ENCODE results near the gene CDC14A.

CDC14A gene

GRCh38 chr1:100499194-100499811 is 147.0 kb downstream of the CDC14A start:
- DNase-seq: no peak

GRCh38 chr1:100502052-100502792 is 149.9 kb downstream of the CDC14A start:
- DNase-seq: no peak

GRCh38 chr1:100506217-100506616 is 153.9 kb downstream of the CDC14A start:
- no peak for DNase-seq

GRCh38 chr1:100510451-100510850 is 158.1 kb downstream of the CDC14A start:
- DNase-seq: no peak

- no peak for DNase-seq
Observed at GRCh38 chr1:100511058-100511457, 158.8 kb downstream of the CDC14A start.

- DNase-seq: no peak
Observed at GRCh38 chr1:100511773-100512172, 159.5 kb downstream of the CDC14A start.

DNA sequence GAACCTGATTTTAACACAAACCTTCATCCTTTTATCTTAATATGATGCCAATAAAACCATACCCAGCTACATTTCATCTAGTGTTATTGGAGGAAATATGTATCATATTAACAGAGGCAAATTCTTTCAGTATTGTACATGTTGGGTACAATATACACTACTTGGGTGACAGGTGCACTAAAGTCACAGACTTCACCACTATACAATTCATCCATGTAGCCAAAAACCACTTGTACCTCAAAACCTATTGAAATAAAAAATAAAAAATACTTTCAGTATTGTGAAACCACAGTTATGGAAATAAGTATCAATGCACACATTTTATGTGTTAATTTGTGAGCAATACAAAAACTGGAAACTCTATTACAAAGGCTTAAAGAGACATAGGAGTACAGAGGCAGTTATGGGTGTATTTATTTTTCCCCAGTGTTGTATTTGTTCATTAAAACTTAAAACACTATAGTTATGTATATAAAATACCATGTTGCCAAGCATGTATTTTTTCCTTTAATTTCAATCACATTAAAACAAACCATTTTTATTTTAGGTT is 160.6 kb downstream of the CDC14A start:
- DNase-seq: no peak

DNA sequence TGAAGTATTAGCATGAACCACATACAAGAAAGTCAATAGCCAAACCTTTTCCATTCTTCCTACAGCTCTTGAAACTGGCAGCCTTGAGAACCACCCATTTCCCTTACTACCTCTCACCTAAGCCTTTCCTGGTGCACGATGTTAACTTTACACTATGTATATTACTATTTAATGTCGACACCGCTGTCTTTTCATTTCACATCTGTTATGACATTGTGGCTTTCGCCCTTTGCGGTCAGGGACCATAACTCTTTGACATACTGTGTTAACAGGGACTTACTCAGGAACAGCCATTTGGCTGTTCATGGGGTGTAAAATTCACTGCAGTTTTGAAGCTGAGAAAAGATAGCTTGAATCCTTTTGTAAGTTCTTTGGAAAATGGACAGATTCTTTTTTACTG is 164.6 kb downstream of the CDC14A start:
- DNase-seq: no peak

DNA sequence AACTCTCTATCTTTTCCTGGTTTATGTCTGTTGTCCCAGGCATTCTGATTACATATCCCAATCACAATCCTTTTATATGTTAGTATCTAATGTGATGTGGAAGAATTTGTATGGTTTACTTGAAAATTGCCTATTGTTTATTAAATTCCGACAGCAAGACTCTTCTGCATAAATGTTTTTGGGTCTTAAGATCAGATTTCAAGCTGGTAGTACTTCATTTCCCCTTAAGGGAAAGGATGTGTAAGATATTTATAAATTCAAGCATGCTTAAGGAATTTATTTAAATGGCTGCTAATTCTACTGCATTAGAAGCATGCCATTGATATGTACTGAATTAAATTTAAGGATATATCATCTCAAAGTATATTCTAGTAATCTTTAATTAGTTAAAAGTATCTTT is 165.2 kb downstream of the CDC14A start:
- DNase-seq: no peak

GRCh38 chr1:100518023-100518422 is 165.7 kb downstream of the CDC14A start:
- DNase-seq: no peak

DNA sequence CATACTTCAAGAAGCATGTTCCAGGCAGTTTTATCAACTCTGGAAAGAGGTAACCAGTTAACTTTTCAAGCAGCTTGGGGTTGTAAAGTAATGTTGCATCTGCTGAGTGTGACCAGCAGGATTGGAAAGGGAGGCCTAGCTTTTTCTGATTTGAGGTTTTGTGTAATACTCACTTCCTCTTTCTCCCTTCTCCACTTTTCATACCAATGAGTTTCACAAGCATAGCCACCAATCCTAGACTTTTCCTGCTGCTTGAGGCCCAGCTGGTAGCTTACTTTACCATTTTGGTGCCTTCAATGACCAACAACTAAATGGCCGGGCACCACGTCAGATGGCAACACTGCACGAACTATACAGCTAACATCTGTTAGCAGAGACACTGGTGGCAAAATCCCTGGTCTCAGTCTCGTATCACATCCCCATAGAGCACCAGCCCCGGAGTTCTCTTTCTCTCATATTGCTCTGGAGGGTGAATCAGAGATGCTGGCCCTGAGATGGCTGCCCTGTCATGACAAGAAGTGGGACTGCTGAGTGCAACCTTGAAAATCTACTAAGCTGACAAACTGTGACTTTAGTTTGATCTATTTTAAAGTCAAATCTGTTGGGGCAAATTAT is 170.8 kb downstream of the CDC14A start:
- peak; percentile 75 for DNase-seq

DNA sequence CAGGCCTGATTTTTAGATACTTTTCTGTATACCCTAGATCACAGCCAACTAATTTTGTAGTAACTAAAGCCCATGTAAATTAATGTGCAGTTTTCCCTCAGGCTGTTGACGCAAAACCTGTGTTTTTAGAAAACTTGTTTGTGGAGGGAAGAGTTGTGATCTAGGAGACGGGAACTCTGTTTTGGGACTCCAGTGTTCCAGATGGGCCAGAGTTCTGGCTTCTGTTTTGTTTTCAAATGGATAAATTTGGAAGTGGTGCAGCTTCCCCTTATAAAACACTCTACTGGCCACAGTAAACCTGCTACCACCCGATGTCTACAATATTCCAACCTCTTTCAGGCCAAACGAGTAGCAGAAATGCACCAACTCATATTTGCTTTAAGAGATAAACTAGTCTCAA is 172.0 kb downstream of the CDC14A start:
- DNase-seq: no peak

DNA sequence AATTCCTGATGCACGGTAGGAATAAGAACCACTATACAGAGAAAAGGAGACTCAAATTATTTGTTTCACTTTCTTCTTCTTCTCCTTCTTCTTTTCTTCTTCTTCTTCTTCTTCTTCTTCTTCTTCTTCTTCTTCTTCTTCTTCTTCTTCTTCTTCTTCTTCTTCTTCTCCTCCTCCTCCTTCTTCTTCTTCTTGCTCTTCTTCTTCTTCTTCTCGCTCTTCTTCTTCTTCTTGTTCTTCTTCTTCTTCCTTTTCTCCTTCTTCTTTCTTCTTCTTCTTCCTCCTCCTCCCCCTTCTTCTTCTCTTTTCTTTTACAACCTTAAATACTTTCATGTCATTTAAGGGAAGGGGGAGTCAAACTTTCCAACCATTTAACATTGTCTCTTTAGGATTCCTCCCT is 174.6 kb downstream of the CDC14A start:
- no peak for DNase-seq

- DNase-seq: no peak
Observed at GRCh38 chr1:100528871-100529270, 176.6 kb downstream of the CDC14A start.

GRCh38 chr1:100530141-100530540 is 177.8 kb downstream of the CDC14A start:
- DNase-seq: no peak

DNA sequence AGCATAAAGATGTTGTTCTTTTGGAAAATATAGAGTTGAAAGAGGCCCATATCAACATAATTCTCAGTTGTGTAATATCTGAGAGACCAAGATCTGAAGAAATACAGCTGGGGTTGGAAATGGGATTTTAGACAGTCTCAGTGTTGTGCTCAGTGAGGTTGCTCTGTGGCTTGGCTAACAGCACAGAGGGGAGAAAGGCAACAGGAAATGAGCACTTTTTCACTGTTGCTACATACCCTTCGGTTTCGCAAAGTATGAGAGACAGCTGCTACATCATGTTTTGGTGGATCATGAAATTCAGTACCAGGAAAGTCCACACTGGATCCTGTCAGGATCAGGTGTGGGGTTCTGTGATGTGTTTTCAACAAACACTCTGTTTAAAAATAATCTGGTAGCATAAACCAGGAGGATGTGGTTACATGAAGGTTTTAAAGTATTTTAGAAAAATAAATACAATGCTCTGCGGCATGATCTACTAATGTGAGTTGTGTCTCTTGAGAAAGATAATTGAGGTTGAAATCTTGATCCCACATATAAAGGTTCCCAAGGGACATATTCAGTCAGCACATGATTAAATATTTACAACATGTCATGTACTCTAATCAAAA is 178.7 kb downstream of the CDC14A start:
- peak; percentile 28 for DNase-seq

- DNase-seq: no peak
Observed at GRCh38 chr1:100532645-100533044, 180.3 kb downstream of the CDC14A start.

- peak; percentile 4 for DNase-seq
Observed at GRCh38 chr1:100535264-100535663, 183.0 kb downstream of the CDC14A start.

DNA sequence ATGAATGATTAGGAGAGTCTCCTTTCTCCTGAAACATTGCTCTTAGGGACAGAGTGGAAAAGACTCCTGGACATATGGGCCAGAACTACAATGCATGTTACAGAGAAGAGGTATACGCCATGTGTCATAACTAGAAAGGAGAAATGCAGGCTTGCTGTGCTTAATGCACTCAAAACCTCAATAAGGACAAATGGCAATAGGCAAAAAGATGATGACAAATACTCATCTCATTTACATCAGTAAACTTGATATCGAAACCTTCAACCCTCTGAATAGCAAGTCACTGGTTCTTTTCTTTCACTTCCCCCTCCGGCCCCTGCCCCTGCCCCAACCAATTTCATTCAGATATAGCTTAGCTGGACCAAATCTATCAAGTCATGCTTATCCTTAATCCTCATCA is 183.7 kb downstream of the CDC14A start:
- DNase-seq: peak; percentile 38

GRCh38 chr1:100538913-100539835 is 186.9 kb downstream of the CDC14A start:
- DNase-seq: peak; percentile 52

DNA sequence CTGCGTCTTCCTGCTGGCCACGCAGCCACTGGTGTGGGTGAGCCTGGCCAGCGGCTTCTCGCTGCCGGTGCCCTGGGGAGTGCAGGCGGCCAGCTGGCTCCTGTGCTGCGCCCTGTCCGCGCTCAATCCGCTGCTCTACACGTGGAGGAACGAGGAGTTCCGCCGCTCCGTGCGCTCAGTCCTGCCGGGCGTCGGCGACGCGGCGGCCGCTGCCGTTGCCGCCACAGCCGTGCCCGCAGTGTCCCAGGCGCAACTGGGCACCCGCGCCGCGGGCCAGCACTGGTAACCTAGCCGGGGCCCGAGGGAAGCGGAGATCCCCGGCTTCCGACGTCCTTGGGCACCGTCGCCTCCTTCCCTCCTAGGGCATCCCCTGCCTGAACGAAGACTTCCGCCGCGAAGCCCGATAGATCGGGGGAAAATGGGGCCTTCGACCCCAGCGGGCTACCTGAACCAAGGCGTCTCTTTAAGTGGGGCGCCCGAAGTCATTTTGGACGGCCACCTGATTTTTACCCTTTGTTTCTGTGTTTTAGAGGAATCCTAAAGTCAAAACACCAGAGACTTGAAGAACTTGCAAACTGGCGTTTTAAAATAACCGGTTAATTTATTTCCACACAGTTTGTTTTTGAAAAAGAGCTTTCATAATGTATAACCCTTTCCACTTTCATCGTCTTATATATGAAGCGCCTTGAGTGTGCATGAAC is 187.7 kb downstream of the CDC14A start:
- peak; percentile 6 for DNase-seq

DNA sequence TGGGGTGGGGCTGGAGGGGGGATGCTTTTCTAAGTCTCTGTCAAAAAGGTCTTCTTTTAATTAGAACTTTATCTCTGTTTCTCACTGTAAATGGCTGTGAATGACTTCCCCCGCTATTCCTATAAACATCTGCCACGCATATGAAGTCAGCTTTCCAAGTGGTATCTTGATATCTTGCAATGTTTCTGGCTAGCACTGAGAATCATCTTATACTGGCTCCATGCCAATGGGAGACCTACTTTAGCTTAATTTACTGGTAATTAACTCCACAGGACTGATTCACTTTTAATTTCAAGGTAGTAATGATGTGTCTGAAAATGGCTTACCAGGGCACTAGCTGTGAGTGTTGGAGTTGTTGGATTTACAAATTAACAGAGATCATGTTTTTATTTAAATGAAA is 190.0 kb downstream of the CDC14A start:
- DNase-seq: no peak
